SU-DHL-6 (cell line): Measurements from ENCODE around the gene OR11A1.

ENCODE experiments used
- H2AFZ ChIP-seq: fragments of 200-600 bp; sonication (generic); 2 replicates; pipeline ENCODE4 v1.6.1; 2014; ENCODE audit warnings: low read depth, mild to moderate bottlenecking, moderate library complexity, mixed read lengths, antibody characterized with exemption, low read length; ENCODE audit not compliant: severe bottlenecking
- H3F3A ChIP-seq: fragments of 200-600 bp; shearing (Covaris generic); 2 replicates; pipeline ENCODE4 v1.6.0; 2016; ENCODE audit warnings: antibody characterized with exemption, mild to moderate bottlenecking; ENCODE audit not compliant: insufficient read depth
- H3K27ac ChIP-seq: fragments of 200-600 bp; sonication (generic); 2 replicates; pipeline ENCODE4 v1.5.1; 2016; ENCODE audit warnings: low read depth, mild to moderate bottlenecking, low read length, moderate library complexity, mixed read lengths
- H3K27me3 ChIP-seq: fragments of 200-600 bp; sonication (generic), shearing (Covaris generic); 2 replicates; pipeline ENCODE4 v1.6.0; 2014; ENCODE audit warnings: mild to moderate bottlenecking, low read length
- H3K36me3 ChIP-seq: fragments of 200-600 bp; sonication (generic); 2 replicates; pipeline ENCODE4 v1.6.1; 2014; ENCODE audit warnings: mild to moderate bottlenecking, low read length, mixed read lengths
- H3K4me2 ChIP-seq: fragments of 300-600, 200-600 bp; shearing (Covaris generic), sonication (generic); 2 replicates; pipeline ENCODE4 v1.6.0; 2014; ENCODE audit warnings: low read length, low read depth, mild to moderate bottlenecking; ENCODE audit not compliant: poor library complexity, severe bottlenecking
- H3K4me3 ChIP-seq: fragments of 200-600 bp; sonication (generic); 2 replicates; pipeline ENCODE4 v1.5.1; 2014; ENCODE audit warnings: antibody characterized with exemption, low read length, mild to moderate bottlenecking, mixed read lengths; ENCODE audit not compliant: insufficient read depth, poor library complexity, severe bottlenecking
- H3K79me2 ChIP-seq: fragments of 200-600 bp; sonication (generic); 2 replicates; pipeline ENCODE4 v1.6.1; 2014; ENCODE audit warnings: mild to moderate bottlenecking, low read length, moderate library complexity; ENCODE audit not compliant: insufficient read depth
- H3K9ac ChIP-seq: fragments of 200-600 bp; sonication (generic); 2 replicates; pipeline ENCODE4 v1.7.0; 2014; ENCODE audit warnings: mild to moderate bottlenecking, low read length
- H3K9me2 ChIP-seq: fragments of 200-600 bp; sonication (generic); replicated peaks from 2 replicates; pipeline ENCODE4 v1.6.1; 2014; ENCODE audit warnings: low read length; ENCODE audit not compliant: insufficient read depth
- H3K9me3 ChIP-seq: fragments of 200-600 bp; sonication (generic); 2 replicates; pipeline ENCODE4 v1.6.1; 2014; ENCODE audit warnings: low read length, mixed read lengths; ENCODE audit not compliant: insufficient read depth
- H4K20me1 ChIP-seq: fragments of 200-600 bp; sonication (generic); 2 replicates; pipeline ENCODE4 v1.6.1; 2014; ENCODE audit warnings: low read depth, mild to moderate bottlenecking, antibody characterized with exemption, low read length, moderate library complexity, mixed read lengths
- CTCF ChIP-seq: fragments of 200-600 bp; sonication (generic); IDR thresholded peaks from one replicate; pipeline ENCODE4 v1.5.1; 2017; ENCODE audit warnings: antibody characterized with exemption, mild to moderate bottlenecking, low read length, moderate library complexity; ENCODE audit not compliant: insufficient read depth, poor library complexity, severe bottlenecking
- EZH2phosphoT487 ChIP-seq: fragments of 200-600 bp; sonication (generic), shearing (Covaris generic); conservative IDR thresholded peaks from 2 replicates; pipeline ENCODE4 v1.6.1; 2018; ENCODE audit warnings: mild to moderate bottlenecking, antibody characterized with exemption, low read length, moderate library complexity, mixed read lengths

The OR11A1 gene

DNA sequence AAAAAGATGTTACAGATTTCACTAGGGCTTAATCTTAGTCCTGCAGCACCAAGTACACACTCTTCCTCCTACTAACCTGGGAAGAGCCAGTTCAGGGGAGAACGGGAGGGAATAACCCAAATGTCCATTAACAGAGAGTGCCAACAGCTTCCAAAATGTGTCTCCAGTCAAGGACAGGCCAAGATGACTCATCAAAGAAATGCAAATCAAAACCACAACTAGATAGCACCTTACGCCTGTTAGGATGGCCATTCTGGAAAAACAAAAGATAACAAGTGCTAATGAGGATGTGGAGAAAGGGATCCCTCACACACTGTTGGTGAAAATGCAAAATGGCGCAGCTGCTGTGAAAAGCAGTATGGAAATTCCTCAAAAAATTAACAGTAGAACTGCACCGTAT lies 34.7 kb upstream of the OR11A1 start:
- Histone ChIP-seq H3K4me2 (no peak overlapping the region), H3K79me2 (no peaks in the 10 kb centered on the region), H3K9me3 (no peaks in the 10 kb centered on the region), H3K27ac (no peak overlapping the region), H4K20me1 (no peaks in the 10 kb centered on the region), H2AFZ (no peak overlapping the region), H3K9me2 (no peaks in the 10 kb centered on the region), H3K36me3 (no peaks in the 10 kb centered on the region), H3K9ac (no peak overlapping the region), H3F3A (no peaks in the 10 kb centered on the region), H3K4me3 (no peak overlapping the region), H3K27me3 (no peaks in the 10 kb centered on the region)
- TF ChIP-seq EZH2phosphoT487 (no peak), CTCF (no peak)

DNA sequence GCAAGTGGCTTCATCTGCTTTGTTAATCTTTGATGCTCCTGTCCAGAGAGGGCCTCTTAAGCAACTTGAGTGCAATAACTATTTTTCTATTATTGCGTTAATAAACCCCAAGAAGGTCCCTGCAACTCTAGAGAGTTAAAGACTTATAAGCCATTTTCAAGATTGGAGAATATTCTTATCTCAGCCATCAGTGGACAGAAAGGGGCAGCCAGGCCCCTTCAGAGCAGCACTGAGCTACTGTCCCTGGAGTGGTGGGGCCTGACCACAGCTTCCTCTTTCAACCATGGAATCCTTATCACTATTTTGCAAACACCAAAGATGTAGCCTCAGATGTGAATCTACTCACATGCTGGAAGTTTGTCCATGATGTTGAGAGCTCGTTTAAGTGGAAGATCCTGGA lies 33.7 kb upstream of the OR11A1 start:
- no peaks in the 10 kb centered on the region for H4K20me1 ChIP-seq
- no peak overlapping the region for H3K4me2 ChIP-seq
- H3K36me3 ChIP-seq: no peaks in the 10 kb centered on the region
- TF ChIP-seq CTCF (no peak), EZH2phosphoT487 (no peak)
- H3K9ac ChIP-seq: no peak overlapping the region
- H3K27ac ChIP-seq: no peak overlapping the region
- H3K79me2 ChIP-seq: no peaks in the 10 kb centered on the region
- no peak overlapping the region for H2AFZ ChIP-seq
- H3K9me2 ChIP-seq: no peaks in the 10 kb centered on the region
- H3K9me3 ChIP-seq: no peaks in the 10 kb centered on the region
- no peaks in the 10 kb centered on the region for H3F3A ChIP-seq
- H3K4me3 ChIP-seq: no peak overlapping the region
- no peaks in the 10 kb centered on the region for H3K27me3 ChIP-seq

GRCh38 chr6:29490055-29490454 lies 33.2 kb upstream of the OR11A1 start:
- Histone ChIP-seq H2AFZ (no peak overlapping the region), H4K20me1 (no peaks in the 10 kb centered on the region)

More at GRCh38 chr6:29490055-29490454, 33.2 kb upstream of the OR11A1 start:
- Histone ChIP-seq H3K9me3 (no peaks in the 10 kb centered on the region), H3K27ac (no peak overlapping the region), H3K9me2 (no peaks in the 10 kb centered on the region), H3K79me2 (no peaks in the 10 kb centered on the region), H3K4me2 (no peak overlapping the region), H3K36me3 (no peaks in the 10 kb centered on the region), H3K9ac (no peak overlapping the region), H3K27me3 (no peaks in the 10 kb centered on the region), H3F3A (no peaks in the 10 kb centered on the region), H3K4me3 (no peak overlapping the region)
- TF ChIP-seq EZH2phosphoT487: no peak
- TF ChIP-seq CTCF: no peak
